ENCODE data around the gene SLC39A9. TPM values are rescaled to one million over a fixed set of nuclear protein-coding genes. Genes with fewer than 3 reads are reported as not detected.

SLC39A9 gene
- total RNA-seq, 4 donors from 2014 or later: 40.2 to 77.7 (median 68.6) TPM

- Histone ChIP-seq H3K4me3 (no peak overlapping the region), H3K27ac (no peak overlapping the region), H3K4me1 (peaks cover 0 to 25% (median 0%) of the 10 kb centered on the region in 3 donors), H3K36me3 (no peaks in the 10 kb centered on the region), H3K27me3 (no peaks in the 10 kb centered on the region), H3K9me3 (no peaks in the 10 kb centered on the region)
- WGBS, 2 donors: 36 to 56% methylated on average over 1 of the region's 1 CpG
- no peak for DNase-seq
- intact Hi-C loops (cut with DNase I): no loop called here
- TF ChIP-seq POLR2A (IDR thresholded peaks at IDR 0.05) (no peak), CTCF (IDR thresholded peaks at IDR 0.05) (no peak)
These were observed 107.7 kb downstream of the SLC39A9 start for GRCh38 chr14:69506241-69506595.

Other genes starting within 250 kb of the SLC39A9 start
- 10 to 100 TPM; 12.4 to 34.7 (median 20.9) TPM for gene DCAF5, start 245.6 kb upstream of the SLC39A9 start, total RNA-seq
- 10 to 100 TPM; 12.3 to 22.9 (median 19.9) TPM for gene EXD2, start 207.2 kb upstream of the SLC39A9 start, total RNA-seq
- 1 to 10 TPM in 2 of 4 donors, under 1 TPM in 2; 0.11 to 2.7 (median 1.3) TPM for gene GALNT16, start 138.5 kb upstream of the SLC39A9 start, total RNA-seq
- 100 to 1,000 TPM in 1 of 4 donors, 10 to 100 TPM in 3; 54.0 to 102 (median 79.5) TPM for gene ERH, start 393 bp upstream of the SLC39A9 start, total RNA-seq
- gene PLEKHD1, start 86.0 kb downstream of the SLC39A9 start, total RNA-seq: under 1 TPM in 1 of 4 donors, not detected in 3; 0.19 TPM
- under 1 TPM in 1 of 4 donors, not detected in 3; 0.22 TPM for gene CCDC177, start 176.2 kb downstream of the SLC39A9 start, total RNA-seq
- 10 to 100 TPM; 22.4 to 43.1 (median 27.8) TPM for gene SUSD6, start 212.9 kb downstream of the SLC39A9 start, total RNA-seq

Measured in esophagus squamous epithelium (tissue), 5 donors.